Vagina (tissue), 2 donors: ENCODE measurements around the gene TMSB10.

Source experiments
- POLR2A ChIP-seq, 2 donors: fragments of 450-650 bp; IDR thresholded peaks; one replicate each; pipeline ENCODE4 v1.6.1; 2017; ENCODE audit warnings: antibody characterized with exemption in 2 of 2, mild to moderate bottlenecking in 2 of 2, moderate library complexity in 2 of 2
- TF ChIP-seq, protein P1 (sequence below), 3 experiments: fragments of 450-650 bp in 2 of 3; fragments of 200-600 bp in 1 of 3; sonication (generic) in 1 of 3; IDR thresholded peaks; one replicate each; pipeline ENCODE4 v1.5.1; 2017 to 2019; ENCODE audit warnings: antibody characterized with exemption in 3 of 3, mild to moderate bottlenecking in 2 of 3, moderate library complexity in 2 of 3

DNA sequence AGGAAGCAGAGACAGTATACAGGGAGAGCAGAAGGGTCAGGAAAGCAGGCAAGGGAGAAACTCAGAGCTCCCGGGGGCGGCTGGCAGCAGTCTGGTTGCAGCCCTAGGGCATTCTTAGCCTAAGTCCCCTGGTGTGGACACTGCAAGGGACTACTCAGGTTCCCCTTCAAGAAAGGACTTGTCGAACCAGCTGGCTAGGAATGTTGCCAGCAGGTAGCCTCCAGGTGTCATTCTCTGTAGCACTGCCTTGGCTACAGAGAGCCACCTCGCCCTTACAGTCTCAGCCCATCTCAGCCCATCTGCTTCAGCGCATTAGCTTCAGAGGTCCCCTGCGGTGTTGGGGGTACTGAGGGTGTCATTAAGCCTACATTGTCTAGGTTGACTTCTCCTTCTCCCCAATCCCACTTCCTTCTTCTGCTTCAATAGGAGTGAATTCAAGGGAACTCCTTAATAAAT lies 11.3 kb upstream of the TMSB10 start:
- TF ChIP-seq, protein P1, sequence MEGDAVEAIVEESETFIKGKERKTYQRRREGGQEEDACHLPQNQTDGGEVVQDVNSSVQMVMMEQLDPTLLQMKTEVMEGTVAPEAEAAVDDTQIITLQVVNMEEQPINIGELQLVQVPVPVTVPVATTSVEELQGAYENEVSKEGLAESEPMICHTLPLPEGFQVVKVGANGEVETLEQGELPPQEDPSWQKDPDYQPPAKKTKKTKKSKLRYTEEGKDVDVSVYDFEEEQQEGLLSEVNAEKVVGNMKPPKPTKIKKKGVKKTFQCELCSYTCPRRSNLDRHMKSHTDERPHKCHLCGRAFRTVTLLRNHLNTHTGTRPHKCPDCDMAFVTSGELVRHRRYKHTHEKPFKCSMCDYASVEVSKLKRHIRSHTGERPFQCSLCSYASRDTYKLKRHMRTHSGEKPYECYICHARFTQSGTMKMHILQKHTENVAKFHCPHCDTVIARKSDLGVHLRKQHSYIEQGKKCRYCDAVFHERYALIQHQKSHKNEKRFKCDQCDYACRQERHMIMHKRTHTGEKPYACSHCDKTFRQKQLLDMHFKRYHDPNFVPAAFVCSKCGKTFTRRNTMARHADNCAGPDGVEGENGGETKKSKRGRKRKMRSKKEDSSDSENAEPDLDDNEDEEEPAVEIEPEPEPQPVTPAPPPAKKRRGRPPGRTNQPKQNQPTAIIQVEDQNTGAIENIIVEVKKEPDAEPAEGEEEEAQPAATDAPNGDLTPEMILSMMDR (IDR thresholded peaks at IDR 0.05), result no peak
- TF ChIP-seq POLR2A (IDR thresholded peaks at IDR 0.05), result no peak
